Measurements from ENCODE around the gene AP2B1.
"Not testable (repeated sequence)": the region's sequence is repeated elsewhere in the genome, so short reads cannot be mapped to it uniquely, and the experiment has no call there.

AP2B1 gene

GRCh38 chr17:35645923-35646322 is 58.8 kb downstream of the AP2B1 start:
- DNase-seq, result no peak

DNA sequence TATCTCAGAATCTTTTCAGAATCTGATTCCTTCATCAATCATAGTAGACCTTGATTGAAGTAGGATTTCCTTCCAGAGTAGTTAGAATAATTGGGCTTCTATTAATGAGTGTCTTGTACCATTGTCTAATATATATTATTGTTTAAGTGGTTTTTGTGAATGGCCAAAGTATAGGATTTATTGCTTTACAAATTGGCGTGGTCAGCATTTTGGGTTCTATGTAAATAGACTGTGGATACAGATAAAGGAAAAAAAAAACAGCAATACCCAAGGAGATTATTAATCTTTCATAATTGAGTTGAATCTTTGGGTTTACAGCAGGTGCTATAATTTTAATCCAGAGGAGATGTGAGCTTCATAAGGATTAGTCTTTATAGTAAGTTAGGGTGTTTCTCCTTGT is 64.3 kb downstream of the AP2B1 start:
- no peak for DNase-seq

DNA sequence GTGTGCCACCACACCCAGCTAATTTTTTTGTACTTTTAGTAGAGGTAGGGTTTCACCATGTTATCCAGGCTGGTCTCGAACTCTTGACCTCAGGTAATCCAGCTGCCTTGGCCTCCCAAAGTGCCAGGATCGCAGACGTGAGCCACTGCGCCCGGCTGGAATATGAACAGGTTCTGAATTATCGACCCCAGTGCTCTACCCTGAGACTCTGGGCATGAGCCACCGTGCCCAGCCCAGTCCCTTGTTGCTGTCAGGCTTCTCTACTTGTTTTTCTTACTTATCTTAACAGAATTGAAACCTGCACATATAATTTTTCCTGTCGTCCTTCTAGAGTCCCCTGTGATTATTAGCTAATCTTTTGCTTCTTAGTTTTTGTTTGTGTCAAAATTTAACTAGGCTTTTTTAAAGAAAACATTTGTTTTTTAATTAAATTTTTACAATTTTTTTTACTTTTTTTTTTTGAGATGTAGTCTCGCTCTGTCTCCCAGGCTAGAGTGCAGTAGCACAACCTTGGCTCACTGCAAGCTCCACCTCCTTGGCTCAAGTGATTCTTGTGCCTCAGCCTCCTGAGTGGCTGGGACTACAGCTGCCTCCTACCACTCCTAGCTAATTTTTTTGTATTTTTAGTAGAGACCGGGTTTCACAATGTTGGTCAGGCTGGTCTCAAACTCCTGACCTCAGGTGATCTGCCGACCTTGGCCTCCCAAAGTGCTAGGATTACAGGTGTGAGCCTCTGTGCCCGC is 66.7 kb downstream of the AP2B1 start:
- DNase-seq, result no peak

DNA sequence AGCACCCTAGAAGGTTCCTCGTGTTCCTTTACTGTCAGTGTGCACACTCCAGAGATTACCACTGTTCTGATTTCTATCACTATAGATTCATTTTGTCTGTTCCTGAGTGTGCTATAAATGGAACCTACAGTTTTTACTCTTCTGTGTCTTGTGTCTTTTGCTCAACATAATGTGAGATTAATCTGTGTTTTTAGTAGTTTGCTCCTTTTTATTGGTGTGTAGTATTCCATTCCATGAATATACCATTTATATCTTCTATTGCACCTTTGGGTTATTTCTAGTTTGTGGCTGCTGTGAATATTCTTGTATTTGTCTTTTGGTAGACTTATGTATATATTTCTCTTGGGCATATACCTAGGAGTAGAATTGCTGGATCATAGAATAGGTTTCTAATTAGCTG is 68.2 kb downstream of the AP2B1 start:
- DNase-seq, result no peak

GRCh38 chr17:35660902-35661301 is 73.8 kb downstream of the AP2B1 start:
- no peak for DNase-seq

- no peak for DNase-seq
Measured at GRCh38 chr17:35664685-35665084, 77.6 kb downstream of the AP2B1 start.

GRCh38 chr17:35665662-35666061 is 78.5 kb downstream of the AP2B1 start:
- no peak for DNase-seq

DNA sequence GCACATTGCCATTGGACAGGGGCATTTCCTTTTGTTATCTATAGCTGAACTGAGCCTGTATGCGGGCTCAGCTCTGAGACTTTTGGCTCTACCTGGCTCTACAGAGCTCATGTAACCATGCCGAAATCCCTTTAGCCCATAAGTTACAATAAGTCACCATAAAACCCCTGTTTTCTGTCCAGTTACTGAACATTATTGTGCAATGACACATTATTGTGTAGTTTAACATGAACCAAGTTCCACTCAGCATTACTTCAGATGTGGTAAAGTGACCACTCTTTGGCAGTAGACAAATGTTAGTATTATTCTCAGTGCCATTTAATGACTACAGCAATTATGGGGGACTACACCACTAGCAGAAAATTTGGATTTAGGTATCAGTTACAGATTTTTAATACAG is 78.9 kb downstream of the AP2B1 start:
- no peak for DNase-seq

GRCh38 chr17:35666967-35667532 is 79.9 kb downstream of the AP2B1 start:
- DNase-seq, result no peak

- no peak for DNase-seq
Measured at GRCh38 chr17:35668802-35669201, 81.7 kb downstream of the AP2B1 start.

DNA sequence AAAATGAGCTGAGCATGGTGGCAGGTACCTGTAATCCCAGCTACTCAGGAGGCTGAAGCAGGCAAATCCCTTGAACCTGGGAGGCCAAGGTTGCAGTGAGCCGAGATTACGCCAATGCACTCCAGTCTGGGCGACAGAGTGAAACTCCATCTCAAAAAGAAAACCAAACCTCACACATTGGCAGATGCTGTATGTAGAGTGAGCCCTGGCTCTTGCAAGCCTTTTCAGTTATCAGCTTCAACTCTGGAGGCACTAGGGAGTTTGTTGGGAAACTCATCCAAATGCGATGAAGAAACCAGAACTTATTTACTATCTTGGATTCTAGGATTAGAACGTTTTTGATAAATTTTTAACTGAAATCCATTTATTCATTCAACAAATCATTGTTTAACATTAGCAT is 87.4 kb downstream of the AP2B1 start:
- no peak for DNase-seq

DNA sequence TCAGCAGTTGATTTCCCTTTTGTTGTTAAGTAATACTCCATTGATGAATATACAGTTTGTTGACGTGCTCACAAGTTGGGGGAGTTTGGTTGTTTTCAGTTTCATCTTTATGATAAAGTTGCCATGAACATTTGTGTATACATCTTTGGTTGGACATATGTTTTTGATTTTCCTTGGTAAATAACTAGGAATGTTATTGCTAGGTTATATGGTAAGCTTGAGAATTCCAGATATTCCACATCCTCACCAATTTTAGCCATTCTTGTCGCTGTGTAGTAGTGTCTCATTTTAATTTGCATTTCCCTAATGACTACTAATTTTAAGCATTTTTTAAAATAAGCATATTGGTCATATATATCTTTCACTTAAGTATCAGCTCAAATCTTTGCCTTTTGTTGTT is 89.3 kb downstream of the AP2B1 start:
- DNase-seq, result no peak

GRCh38 chr17:35679007-35679682 is 92.0 kb downstream of the AP2B1 start:
- DNase-seq, result no peak

DNA sequence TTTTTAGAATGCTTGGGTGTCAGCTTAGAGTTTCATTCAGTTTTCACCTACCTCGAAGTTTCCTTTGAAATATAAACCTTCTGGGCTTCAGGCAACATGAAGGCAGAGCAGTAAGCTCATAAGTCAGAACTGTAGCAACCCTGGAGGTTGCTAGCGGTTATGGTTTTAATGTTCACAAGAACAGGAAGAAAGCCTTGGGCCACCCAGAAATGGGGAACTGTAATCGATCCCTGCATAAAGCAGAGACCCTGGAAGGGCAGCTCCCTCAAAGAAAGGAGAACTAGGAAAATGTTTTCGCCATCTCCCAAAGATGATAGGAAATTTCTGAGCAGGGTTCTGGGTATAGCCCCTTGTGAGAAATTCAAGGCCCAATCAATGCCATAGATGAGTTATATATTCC is 96.5 kb downstream of the AP2B1 start:
- no peak for DNase-seq

DNA sequence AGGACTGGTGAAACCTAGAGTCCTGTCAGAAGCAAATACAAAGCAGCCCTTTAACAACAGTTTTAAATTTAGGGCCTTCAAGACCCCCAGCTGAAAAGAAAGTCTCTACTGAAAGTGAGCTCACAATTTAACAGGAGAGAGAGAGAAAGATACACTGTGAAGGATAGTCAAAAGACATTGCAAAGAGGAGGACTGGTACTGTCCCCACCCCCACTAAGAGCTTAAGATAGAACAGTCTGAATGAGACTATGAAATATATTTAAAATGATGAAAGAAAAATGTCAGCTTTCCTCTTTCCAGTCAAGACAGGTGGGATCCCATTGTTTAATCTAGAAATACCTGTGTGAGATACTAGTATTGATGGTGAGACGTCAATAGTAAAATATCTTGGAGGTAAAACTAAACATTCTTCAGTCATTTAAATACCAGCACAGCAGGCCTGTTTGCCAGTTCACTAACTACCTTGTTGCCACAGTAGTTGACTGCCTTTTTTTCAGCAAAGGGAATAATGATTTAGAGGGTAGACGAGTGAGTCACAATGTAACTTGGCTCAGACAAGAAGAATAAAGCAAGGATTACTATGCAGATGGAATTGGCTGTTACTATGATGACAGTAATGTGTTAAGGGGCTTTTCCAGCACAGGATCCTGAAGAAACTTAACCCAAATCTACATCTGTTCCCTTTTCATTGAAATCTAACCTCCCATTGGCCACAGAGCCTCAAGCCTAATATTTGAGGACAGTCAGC is 97.1 kb downstream of the AP2B1 start:
- no peak for DNase-seq

DNA sequence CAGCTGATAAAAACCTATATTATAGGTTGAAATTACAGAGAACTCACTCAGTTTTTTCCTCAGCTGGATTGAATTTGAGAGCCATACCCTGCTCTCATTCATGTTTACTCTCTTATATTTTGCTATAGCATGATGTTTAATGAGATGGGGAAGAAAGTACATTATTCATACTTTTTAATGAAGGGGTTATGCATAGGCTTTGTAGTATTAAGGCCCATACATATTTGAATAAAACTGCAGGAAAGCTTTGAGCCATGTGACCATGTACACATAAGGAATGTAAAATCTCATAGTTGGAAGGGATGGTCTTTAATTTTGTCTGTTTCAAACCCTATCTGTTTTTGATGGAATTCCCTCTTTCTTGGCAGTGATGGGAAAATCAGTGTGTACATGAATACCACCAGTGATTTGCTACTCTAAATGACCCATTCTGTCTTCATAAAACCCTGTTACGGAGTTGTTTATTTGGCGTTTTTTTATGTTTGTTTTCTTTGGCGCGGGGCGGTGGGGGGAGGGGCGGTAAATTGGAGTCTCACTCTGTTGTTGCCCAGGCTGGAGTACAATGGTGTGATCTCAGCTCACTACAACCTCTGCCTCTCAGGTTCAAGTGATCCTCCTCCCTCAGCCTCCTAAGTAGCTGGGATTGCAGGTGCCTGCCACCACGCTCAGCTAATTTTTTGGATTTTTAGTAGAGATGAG is 105.5 kb downstream of the AP2B1 start:
- no peak for DNase-seq

- no peak for DNase-seq
Measured at GRCh38 chr17:35693662-35694061, 106.5 kb downstream of the AP2B1 start.

- DNase-seq, result no peak
Measured at GRCh38 chr17:35694906-35695305, 107.8 kb downstream of the AP2B1 start.

GRCh38 chr17:35695613-35696012 is 108.5 kb downstream of the AP2B1 start:
- DNase-seq, result no peak

GRCh38 chr17:35698800-35699199 is 111.7 kb downstream of the AP2B1 start:
- DNase-seq, result no peak

DNA sequence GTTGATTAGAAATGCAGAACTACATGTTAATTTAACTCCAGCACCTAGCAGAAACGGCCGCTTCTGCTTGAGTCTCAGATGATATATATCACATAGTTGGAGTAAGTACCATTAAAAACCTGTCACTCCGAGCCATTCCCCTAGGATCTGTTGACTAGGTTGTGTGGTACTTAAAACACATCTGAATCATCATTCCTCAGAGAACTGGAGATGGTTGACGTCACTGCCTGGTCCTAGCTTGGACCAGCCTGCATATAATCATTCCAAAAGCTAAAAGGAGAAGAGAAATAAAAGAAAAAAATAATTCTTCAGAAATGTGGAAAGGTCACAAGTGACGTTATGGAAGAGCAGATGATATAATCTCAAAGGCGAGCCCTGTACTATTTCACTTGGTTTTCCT is 113.0 kb downstream of the AP2B1 start:
- no peak for DNase-seq

GRCh38 chr17:35701491-35701890 is 114.4 kb downstream of the AP2B1 start:
- DNase-seq, result no peak

GRCh38 chr17:35703308-35703707 is 116.2 kb downstream of the AP2B1 start:
- DNase-seq, result not testable (repeated sequence)

Measured in stimulated activated CD4-positive, alpha-beta T cell treated with anti-CD3 and anti-CD28 coated beads, Interleukin-15, amount 100 ng/mL, for 24 hours (primary cell).